ENCODE data around the gene YWHAE.

The YWHAE gene

GRCh38 chr17:1438593-1439083 lies 38.6 kb upstream of the YWHAE start:
- H3K27ac ChIP-seq = peak overlapping the region in 1 of 2 donors; percentile 20
- no peak for DNase-seq (ENCODE audit: low spot score)
- no peak for TF ChIP-seq CTCF (IDR thresholded peaks at IDR 0.05)
- no peak overlapping the region for H3K4me3 ChIP-seq

- DNase-seq (ENCODE audit: low spot score) = no peak
- no peak for TF ChIP-seq CTCF (IDR thresholded peaks at IDR 0.05)
- Histone ChIP-seq H3K4me3 (no peak overlapping the region), H3K27ac (no peak overlapping the region)
Measured at GRCh38 chr17:1435326-1435725, 35.3 kb upstream of the YWHAE start.

DNA sequence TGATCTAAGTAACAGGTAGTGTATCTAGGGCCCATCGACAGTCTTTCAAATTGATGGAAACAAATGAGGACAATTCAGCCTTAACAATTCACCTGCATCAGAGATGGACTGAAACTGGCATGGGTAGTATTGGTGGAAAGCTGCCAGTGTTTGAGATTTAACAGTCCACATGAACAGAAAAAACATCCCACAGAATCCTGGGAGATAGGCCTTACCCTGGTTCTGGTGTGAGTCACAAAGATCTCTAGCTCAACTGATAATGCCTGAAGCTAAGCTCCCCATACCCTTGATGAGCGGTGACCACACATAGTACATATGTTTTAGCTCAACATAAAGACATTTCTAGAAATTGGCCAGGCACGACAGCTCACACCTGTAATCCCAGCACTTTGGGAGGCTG lies 34.1 kb upstream of the YWHAE start:
- Histone ChIP-seq H3K27ac (no peak overlapping the region), H3K4me3 (no peak overlapping the region)
- no peak for DNase-seq (ENCODE audit: low spot score)
- TF ChIP-seq CTCF (IDR thresholded peaks at IDR 0.05) = no peak

- TF ChIP-seq CTCF (IDR thresholded peaks at IDR 0.05) = no peak
- Histone ChIP-seq H3K4me3 (no peak overlapping the region), H3K27ac (no peak overlapping the region)
- DNase-seq (ENCODE audit: low spot score) = no peak
Measured at GRCh38 chr17:1431631-1432104, 31.6 kb upstream of the YWHAE start.

- H3K4me3 ChIP-seq = no peak overlapping the region
- DNase-seq (ENCODE audit: low spot score) = no peak
- TF ChIP-seq CTCF (IDR thresholded peaks at IDR 0.05) = no peak
- peak overlapping the region in 1 of 2 donors; percentile 70 for H3K27ac ChIP-seq
Measured at GRCh38 chr17:1423456-1424135, 23.6 kb upstream of the YWHAE start.

DNA sequence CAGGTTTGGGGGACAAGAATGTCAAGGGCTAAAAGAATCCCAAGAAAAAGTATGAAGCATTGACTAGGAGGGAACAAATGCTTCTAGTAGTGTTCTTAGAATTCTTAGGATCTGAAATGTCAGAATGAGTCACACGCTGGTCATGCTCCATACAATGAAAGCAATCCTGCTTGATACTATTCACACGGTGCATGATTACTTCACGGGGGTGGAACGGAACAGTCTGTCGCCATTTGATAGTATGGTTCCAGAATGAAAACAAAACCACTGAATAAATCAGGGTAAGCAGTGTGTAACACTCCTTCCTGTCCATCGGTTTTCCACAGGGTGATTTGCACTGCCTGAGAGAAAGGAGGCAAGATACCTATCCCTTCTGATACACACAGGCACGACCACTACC lies 22.9 kb upstream of the YWHAE start:
- peak overlapping the region; percentile 4 to 70 for H3K27ac ChIP-seq
- DNase-seq (ENCODE audit: low spot score) = no peak
- no peak overlapping the region for H3K4me3 ChIP-seq
- TF ChIP-seq CTCF (IDR thresholded peaks at IDR 0.05) = no peak

GRCh38 chr17:1421470-1421869 lies 21.4 kb upstream of the YWHAE start:
- no peak for TF ChIP-seq CTCF (IDR thresholded peaks at IDR 0.05)
- H3K27ac ChIP-seq = no peak overlapping the region
- no peak for DNase-seq (ENCODE audit: low spot score)
- no peak overlapping the region for H3K4me3 ChIP-seq
